HG03108 (cell line): ENCODE results near the gene TRPV2.

ENCODE experiments used
- ATAC-seq: cut with Tn5 transposase; IDR thresholded peaks from one replicate; pipeline ENCODE4 v1.9.1; 2021; ENCODE audit warnings: moderate library complexity; ENCODE audit not compliant: unreplicated experiment

TRPV2 gene

GRCh38 chr17:16406742-16407674, 8.4 kb upstream of the TRPV2 start:
- ATAC-seq: no peak

GRCh38 chr17:16407911-16408588, 7.3 kb upstream of the TRPV2 start:
- ATAC-seq: peak; percentile 86

GRCh38 chr17:16417399-16417798, 2.0 kb downstream of the TRPV2 start:
- no peak for ATAC-seq

GRCh38 chr17:16417896-16418684, 2.7 kb downstream of the TRPV2 start:
- ATAC-seq: no peak

- no peak for ATAC-seq
Measured at GRCh38 chr17:16418685-16419068, 3.3 kb downstream of the TRPV2 start.

GRCh38 chr17:16419074-16419928, 3.9 kb downstream of the TRPV2 start:
- peak; percentile 35 for ATAC-seq

GRCh38 chr17:16419929-16420271, 4.5 kb downstream of the TRPV2 start:
- no peak for ATAC-seq

GRCh38 chr17:16422416-16422815, 7.0 kb downstream of the TRPV2 start:
- no peak for ATAC-seq

GRCh38 chr17:16423226-16423872, 8.0 kb downstream of the TRPV2 start:
- ATAC-seq: no peak

GRCh38 chr17:16425202-16425601, 9.8 kb downstream of the TRPV2 start:
- no peak for ATAC-seq

GRCh38 chr17:16425698-16426659, 10.6 kb downstream of the TRPV2 start:
- no peak for ATAC-seq

GRCh38 chr17:16427020-16427419, 11.6 kb downstream of the TRPV2 start:
- no peak for ATAC-seq

GRCh38 chr17:16428098-16428882, 12.9 kb downstream of the TRPV2 start:
- no peak for ATAC-seq

GRCh38 chr17:16429083-16429482, 13.7 kb downstream of the TRPV2 start:
- no peak for ATAC-seq

- ATAC-seq: no peak
Measured at GRCh38 chr17:16430650-16431049, 15.3 kb downstream of the TRPV2 start.

GRCh38 chr17:16432017-16432416, 16.6 kb downstream of the TRPV2 start:
- no peak for ATAC-seq

- ATAC-seq: no peak
Measured at GRCh38 chr17:16433514-16433913, 18.1 kb downstream of the TRPV2 start.

GRCh38 chr17:16434662-16435061, 19.3 kb downstream of the TRPV2 start:
- ATAC-seq: no peak
